Keratinocyte (primary cell): Measurements from ENCODE around the gene KLF11. TPM values are rescaled to one million over a fixed set of nuclear protein-coding genes. Genes with fewer than 3 reads are reported as not detected.

Experiments used
- DNase-seq: peaks from one replicate; pipeline ENCODE4 v3.0.0-alpha.2; 2011; ENCODE audit warnings: low read depth, missing footprints, low spot score
- FAIRE-seq: peaks from 2 replicates; lab custom pipeline; 2011; peaks lifted over from hg19 to GRCh38; lab: Jason Lieb, UNC
- H2AFZ ChIP-seq: 2 replicates; pipeline ENCODE4 v1.6.0; 2012; ENCODE audit warnings: low read length, control low read depth, inconsistent platforms; ENCODE audit not compliant: control insufficient read depth
- H3K27ac ChIP-seq: 2 replicates; pipeline ENCODE4 v1.5.1; 2011; ENCODE audit warnings: low read length; ENCODE audit not compliant: control insufficient read depth, insufficient read depth
- H3K27me3 ChIP-seq: 3 replicates; pipeline ENCODE4 v1.6.0; 2011; ENCODE audit warnings: low read length; ENCODE audit not compliant: control insufficient read depth, insufficient read depth; ENCODE audit errors: extremely low read depth
- H3K36me3 ChIP-seq, 2 experiments: 2 replicates in 1 of 2; 3 replicates in 1 of 2; pipeline ENCODE4 v1.5.1; 2011; ENCODE audit warnings: low read length in 2 of 2, mild to moderate bottlenecking in 1 of 2; ENCODE audit not compliant: control insufficient read depth in 2 of 2, insufficient read depth in 2 of 2; ENCODE audit errors: extremely low read depth in 1 of 2
- H3K4me1 ChIP-seq: 3 replicates; pipeline ENCODE4 v1.5.1; 2011; ENCODE audit warnings: low read length; ENCODE audit not compliant: control insufficient read depth, insufficient read depth; ENCODE audit errors: extremely low read depth
- H3K4me2 ChIP-seq: 3 replicates; pipeline ENCODE4 v1.6.0; 2011; ENCODE audit warnings: low read depth, low read length; ENCODE audit not compliant: control insufficient read depth, insufficient read depth; ENCODE audit errors: extremely low read depth
- H3K4me3 ChIP-seq, 3 experiments: fragments of 200-600 bp in 1 of 3; sonication (generic) in 1 of 3; 2 replicates in 2 of 3; 3 replicates in 1 of 3; pipeline ENCODE4 v1.5.1; 2011 to 2016; ENCODE audit warnings: low read length in 3 of 3, mild to moderate bottlenecking in 3 of 3, control low read depth in 2 of 3, inconsistent platforms in 1 of 3, low read depth in 1 of 3, mixed read lengths in 1 of 3, mixed run types in 1 of 3, moderate library complexity in 1 of 3; ENCODE audit not compliant: control insufficient read depth in 2 of 3, insufficient read depth in 2 of 3; ENCODE audit errors: extremely low read depth in 1 of 3
- H3K79me2 ChIP-seq: 2 replicates; pipeline ENCODE4 v1.6.0; 2012; ENCODE audit warnings: low read length; ENCODE audit not compliant: control insufficient read depth, insufficient read depth
- H3K9ac ChIP-seq: 3 replicates; pipeline ENCODE4 v1.6.0; 2011; ENCODE audit warnings: low read length; ENCODE audit not compliant: control insufficient read depth, insufficient read depth; ENCODE audit errors: extremely low read depth
- H3K9me1 ChIP-seq: 3 replicates; pipeline ENCODE4 v1.6.0; 2011; ENCODE audit warnings: low read length; ENCODE audit not compliant: control insufficient read depth, insufficient read depth; ENCODE audit errors: extremely low read depth
- H3K9me3 ChIP-seq: 2 replicates; pipeline ENCODE4 v1.5.1; 2012; ENCODE audit warnings: low read depth, low read length; ENCODE audit not compliant: control insufficient read depth
- H4K20me1 ChIP-seq: 3 replicates; pipeline ENCODE4 v1.6.0; 2011; ENCODE audit warnings: low read length; ENCODE audit not compliant: control insufficient read depth, insufficient read depth; ENCODE audit errors: extremely low read depth
- CTCF ChIP-seq, 3 experiments: IDR thresholded peaks in 1 of 3; conservative IDR thresholded peaks in 1 of 3; optimal IDR thresholded peaks in 1 of 3; 2 replicates in 2 of 3; 3 replicates in 1 of 3; pipeline versions ENCODE3 to v1.5.1; 2011; ENCODE audit warnings: low read length in 3 of 3, mild to moderate bottlenecking in 3 of 3, moderate library complexity in 2 of 3, control low read depth in 1 of 3, inconsistent platforms in 1 of 3; ENCODE audit not compliant: insufficient read depth in 2 of 3; ENCODE audit errors: extremely low read depth in 1 of 3
- EZH2 ChIP-seq: IDR thresholded peaks from one replicate; pipeline ENCODE4 v1.6.1; 2012; ENCODE audit warnings: inconsistent platforms, mild to moderate bottlenecking, low read length, moderate library complexity
- dilution Hi-C: fragments of 300-500 bp; cut with MboI; formaldehyde crosslinking; loops from one replicate; pipeline ENCODE4 v1.7.0; 2020; ENCODE audit warnings: low sequenced_read_pairs; ENCODE audit not compliant: extremely low pct_ligation_motif_present
- polyA plus RNA-seq, 5 experiments: library from polyadenylated mRNA; depleted of rRNA in 3 of 5; stranded (reverse) in 3 of 5; stranded (forward) in 1 of 5; unstranded in 1 of 5; fragments of >200 nt; gene quantifications; 1 replicate in 1 of 5; 2 replicates in 3 of 5; 3 replicates in 1 of 5; pipeline versions ENCODE4 v1.2.1 to v1.2.3, GENCODE V29; 2011 to 2012; ENCODE audit warnings: missing spikeins in 2 of 5, low read depth in 1 of 5, low replicate concordance in 1 of 5

The KLF11 gene
- polyA plus RNA-seq, 1 donor (not counting 4 experiments of a cell fraction or from before 2014, with no cell fraction given) = 7.0 TPM

DNA sequence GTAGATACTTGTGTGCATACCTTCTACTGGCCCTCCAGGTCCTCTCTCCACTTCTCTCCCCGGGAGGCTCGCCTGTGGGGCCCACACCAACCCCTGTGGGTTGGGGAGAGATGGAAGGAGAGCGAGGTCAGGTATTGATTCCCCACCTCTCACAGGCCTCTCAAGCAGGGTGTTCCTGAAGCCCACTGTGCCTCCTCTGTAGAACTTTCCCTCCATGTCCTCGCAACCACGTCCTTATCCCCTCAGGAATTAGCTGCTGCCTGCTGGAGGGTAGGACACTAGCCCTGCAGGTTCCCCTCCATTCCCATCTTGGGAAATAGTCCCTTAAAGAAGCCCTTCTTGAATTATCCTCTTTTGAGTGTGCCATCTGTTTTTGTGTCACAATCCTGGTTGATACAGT lies 38.9 kb upstream of the KLF11 start:
- H3K36me3 ChIP-seq = no peaks in the 10 kb centered on the region
- FAIRE-seq (no peak), DNase-seq (no peak)
- H3K4me1 ChIP-seq = no peaks in the 10 kb centered on the region
- no peaks in the 10 kb centered on the region for H3K9me1 ChIP-seq
- H3K9me3 ChIP-seq = no peaks in the 10 kb centered on the region
- no peak overlapping the region for H3K4me3 ChIP-seq
- H4K20me1 ChIP-seq = no peaks in the 10 kb centered on the region
- TF ChIP-seq CTCF (optimal IDR thresholded peaks at IDR 0.05 in 1 of 3, IDR thresholded peaks at IDR 0.05 in 1 of 3, conservative IDR thresholded peaks at IDR 0.05 in 1 of 3; ENCODE audit: extremely low read depth in 1 of 3, insufficient read depth in 2 of 3, low read length in 3 of 3) (no peak), EZH2 (no peak)
- H3K79me2 ChIP-seq = no peaks in the 10 kb centered on the region
- no peak overlapping the region for H3K27ac ChIP-seq
- H3K9ac ChIP-seq = no peak overlapping the region
- H3K4me2 ChIP-seq = no peak overlapping the region
- dilution Hi-C loops = no loop called here
- no peak overlapping the region for H2AFZ ChIP-seq
- no peaks in the 10 kb centered on the region for H3K27me3 ChIP-seq

GRCh38 chr2:10004836-10005235 lies 38.5 kb upstream of the KLF11 start:
- Histone ChIP-seq H3K27ac (no peak overlapping the region), H3K9me1 (no peaks in the 10 kb centered on the region), H3K4me3 (no peak overlapping the region), H3K36me3 (no peaks in the 10 kb centered on the region), H3K4me1 (no peaks in the 10 kb centered on the region), H4K20me1 (no peaks in the 10 kb centered on the region), H3K27me3 (no peaks in the 10 kb centered on the region), H3K79me2 (no peaks in the 10 kb centered on the region), H3K4me2 (no peak overlapping the region), H3K9me3 (no peaks in the 10 kb centered on the region), H3K9ac (no peak overlapping the region), H2AFZ (no peak overlapping the region)
- TF ChIP-seq CTCF (optimal IDR thresholded peaks at IDR 0.05 in 1 of 3, IDR thresholded peaks at IDR 0.05 in 1 of 3, conservative IDR thresholded peaks at IDR 0.05 in 1 of 3; ENCODE audit: extremely low read depth in 1 of 3, insufficient read depth in 2 of 3, low read length in 3 of 3) (no peak), EZH2 (no peak)
- DNase-seq (no peak), FAIRE-seq (no peak)
- dilution Hi-C loops = no loop called here
